Measurements from ENCODE around the gene ECE1.

DNA sequence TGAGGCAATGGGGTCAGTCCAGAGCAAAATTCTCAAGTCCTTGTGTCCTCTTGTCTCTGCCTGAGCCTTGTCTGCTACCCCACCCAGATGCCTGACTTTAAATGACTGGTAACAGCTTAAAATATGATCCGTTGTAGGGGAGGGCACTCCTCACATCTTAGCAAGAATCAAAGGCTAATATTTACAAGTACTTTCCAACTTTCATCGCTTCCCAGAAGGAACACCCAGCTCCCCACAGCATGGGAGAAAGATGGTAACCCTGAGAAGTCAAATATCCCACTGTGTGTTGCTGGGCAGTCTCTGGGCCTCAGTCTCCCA lies 5.2 kb downstream of the ECE1 start:
- TF ChIP-seq CTCF (IDR thresholded peaks at IDR 0.05), result no peak
- no peak for TF ChIP-seq POLR2A (IDR thresholded peaks at IDR 0.05)

Data from uterus (tissue), 2 donors.